Hepatocyte (in vitro differentiated cells): Measurements from ENCODE around the gene B3GNT9. TPM values are rescaled to one million over a fixed set of nuclear protein-coding genes. Genes with fewer than 3 reads are reported as not detected.
A peak's percentile ranks its signal among the peaks of the same experiment; 100 is the strongest.

ENCODE experiments used
- DNase-seq: peaks from one replicate; pipeline ENCODE4 v3.0.0-alpha.2; 2016; ENCODE audit warnings: low spot score
- H2AFZ ChIP-seq: fragments of 200-600 bp; sonication (generic); 2 replicates; pipeline ENCODE4 v1.6.0; 2016; ENCODE audit warnings: antibody characterized with exemption, mild to moderate bottlenecking
- H3K27ac ChIP-seq: fragments of 200-600 bp; sonication (generic); 2 replicates; pipeline ENCODE4 v1.5.1; 2016; ENCODE audit warnings: mild to moderate bottlenecking
- H3K27me3 ChIP-seq: fragments of 200-600 bp; sonication (generic); 2 replicates; pipeline ENCODE4 v1.6.1; 2016
- H3K36me3 ChIP-seq: fragments of 200-600 bp; sonication (generic); replicated peaks from 2 replicates; pipeline ENCODE4 v1.5.1; 2016; ENCODE audit warnings: low read depth; ENCODE audit not compliant: insufficient read depth
- H3K4me1 ChIP-seq: fragments of 200-600 bp; sonication (generic); 2 replicates; pipeline ENCODE4 v1.5.1; 2016; ENCODE audit warnings: mild to moderate bottlenecking, moderate library complexity; ENCODE audit not compliant: insufficient read depth
- H3K4me2 ChIP-seq: fragments of 200-600 bp; sonication (generic); 2 replicates; pipeline ENCODE4 v1.6.0; 2016
- H3K4me3 ChIP-seq: fragments of 200-600 bp; sonication (generic); 2 replicates; pipeline ENCODE4 v1.5.1; 2016; ENCODE audit warnings: mild to moderate bottlenecking
- H3K79me2 ChIP-seq: fragments of 200-600 bp; sonication (generic); 2 replicates; pipeline ENCODE4 v1.6.0; 2017; ENCODE audit warnings: mild to moderate bottlenecking
- H3K9me2 ChIP-seq: fragments of 200-600 bp; sonication (generic); replicated peaks from 2 replicates; pipeline ENCODE4 v1.6.0; 2017; ENCODE audit warnings: mild to moderate bottlenecking; ENCODE audit not compliant: insufficient read depth
- H3K9me3 ChIP-seq: fragments of 200-600 bp; sonication (generic); 2 replicates; pipeline ENCODE4 v1.5.1; 2016; ENCODE audit warnings: low read depth, mild to moderate bottlenecking
- H4K20me1 ChIP-seq: fragments of 200-600 bp; sonication (generic); 2 replicates; pipeline ENCODE4 v1.6.0; 2016; ENCODE audit warnings: mild to moderate bottlenecking; ENCODE audit not compliant: insufficient read depth, poor library complexity, severe bottlenecking
- EZH2 ChIP-seq: fragments of 200-600 bp; sonication (generic); IDR thresholded peaks from 2 replicates; pipeline ENCODE4 v1.6.1; 2016; ENCODE audit warnings: antibody characterized with exemption, mild to moderate bottlenecking, borderline replicate concordance
- EZH2phosphoT487 ChIP-seq: fragments of 200-600 bp; sonication (generic); IDR thresholded peaks from one replicate; pipeline ENCODE4 v1.6.1; 2018; ENCODE audit warnings: antibody characterized with exemption, mild to moderate bottlenecking, low read depth, moderate library complexity; ENCODE audit not compliant: unreplicated experiment, severe bottlenecking
- WGBS: methylation state at CpG from one replicate; pipeline ENCODE4 v1.1.6; 2016; ENCODE audit warnings: low lambda C conversion rate; ENCODE audit errors: missing lambda C conversion rate; 5-methylcytosine and 5-hydroxymethylcytosine counted together
- polyA plus RNA-seq: library from polyadenylated mRNA; unstranded; fragments of >200 nt; fragmentation: Nextera tagmentation; extraction: Ambion mirVana; gene quantifications from 2 replicates; pipeline ENCODE4 v1.2.1, GENCODE V29; 2016
- total RNA-seq: library from RNA; depleted of rRNA; stranded (reverse); fragments of >200 nt; gene quantifications from 2 replicates; pipeline ENCODE4 v1.2.3, GENCODE V29; 2014
- TF ChIP-seq, protein P1 (sequence below): fragments of 200-600 bp; sonication (generic); IDR thresholded peaks from 2 replicates; pipeline ENCODE4 v1.5.1; 2016; ENCODE audit warnings: antibody characterized with exemption, mild to moderate bottlenecking; ENCODE audit not compliant: poor library complexity

B3GNT9 gene
- total and polyA plus RNA-seq, 2 experiments from 2014 or later, result 34.5 to 44.2 TPM

DNA sequence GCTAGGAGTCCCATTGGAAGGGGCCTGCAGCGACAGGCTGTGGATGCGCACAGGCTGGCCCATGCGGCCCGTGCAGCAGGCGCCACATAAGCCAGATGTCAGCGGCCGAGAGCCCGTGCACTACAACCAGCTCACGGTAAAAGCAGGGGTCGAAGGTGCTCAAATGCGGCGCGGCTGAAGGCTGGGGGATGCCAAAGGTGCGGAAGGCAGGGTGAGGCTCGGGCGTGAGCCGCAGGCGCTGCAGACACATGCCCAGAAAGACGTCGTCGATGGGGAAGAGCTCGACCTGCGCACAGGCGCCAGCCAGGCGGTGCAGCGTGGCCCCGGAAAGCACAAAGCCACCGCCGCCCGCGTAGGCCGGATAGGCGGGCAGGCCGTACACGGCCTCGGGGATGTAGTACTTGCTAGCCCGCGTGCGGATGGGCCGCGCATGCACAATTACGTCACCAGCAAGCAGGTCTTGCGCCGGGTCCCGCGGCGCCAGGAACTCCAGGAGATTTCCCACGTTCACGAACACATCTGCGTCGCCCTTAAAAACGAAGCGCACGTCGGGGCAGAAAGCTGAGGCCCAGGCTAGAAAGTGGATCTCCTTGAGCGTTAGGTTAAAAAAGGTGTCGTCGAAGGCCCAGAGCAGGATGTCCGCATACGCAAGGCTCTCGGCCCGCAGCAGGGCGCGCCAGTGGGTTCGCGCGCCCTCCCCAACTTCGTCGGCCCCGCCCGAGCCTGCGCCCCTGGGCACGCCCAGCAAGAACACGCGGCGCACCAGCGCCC lies 1.3 kb downstream of the B3GNT9 start:
- Histone ChIP-seq H2AFZ (no peak overlapping the region), H3K9me3 (no peaks in the 10 kb centered on the region), H3K27me3 (peaks cover 7% of the 10 kb centered on the region), H3K36me3 (no peaks in the 10 kb centered on the region), H3K4me1 (peaks cover 10% of the 10 kb centered on the region), H4K20me1 (no peaks in the 10 kb centered on the region), H3K4me3 (peak overlapping the region; percentile 82), H3K9me2 (no peaks in the 10 kb centered on the region), H3K4me2 (peak overlapping the region; percentile 92), H3K27ac (peak overlapping the region; percentile 98), H3K79me2 (peaks cover 4% of the 10 kb centered on the region)
- no peak for TF ChIP-seq EZH2phosphoT487
- TF ChIP-seq EZH2, result no peak
- TF ChIP-seq, protein P1, sequence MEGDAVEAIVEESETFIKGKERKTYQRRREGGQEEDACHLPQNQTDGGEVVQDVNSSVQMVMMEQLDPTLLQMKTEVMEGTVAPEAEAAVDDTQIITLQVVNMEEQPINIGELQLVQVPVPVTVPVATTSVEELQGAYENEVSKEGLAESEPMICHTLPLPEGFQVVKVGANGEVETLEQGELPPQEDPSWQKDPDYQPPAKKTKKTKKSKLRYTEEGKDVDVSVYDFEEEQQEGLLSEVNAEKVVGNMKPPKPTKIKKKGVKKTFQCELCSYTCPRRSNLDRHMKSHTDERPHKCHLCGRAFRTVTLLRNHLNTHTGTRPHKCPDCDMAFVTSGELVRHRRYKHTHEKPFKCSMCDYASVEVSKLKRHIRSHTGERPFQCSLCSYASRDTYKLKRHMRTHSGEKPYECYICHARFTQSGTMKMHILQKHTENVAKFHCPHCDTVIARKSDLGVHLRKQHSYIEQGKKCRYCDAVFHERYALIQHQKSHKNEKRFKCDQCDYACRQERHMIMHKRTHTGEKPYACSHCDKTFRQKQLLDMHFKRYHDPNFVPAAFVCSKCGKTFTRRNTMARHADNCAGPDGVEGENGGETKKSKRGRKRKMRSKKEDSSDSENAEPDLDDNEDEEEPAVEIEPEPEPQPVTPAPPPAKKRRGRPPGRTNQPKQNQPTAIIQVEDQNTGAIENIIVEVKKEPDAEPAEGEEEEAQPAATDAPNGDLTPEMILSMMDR, result no peak
- DNase-seq, result no peak
- WGBS, result 80% methylated on average over 71 of the region's 77 CpGs

DNA sequence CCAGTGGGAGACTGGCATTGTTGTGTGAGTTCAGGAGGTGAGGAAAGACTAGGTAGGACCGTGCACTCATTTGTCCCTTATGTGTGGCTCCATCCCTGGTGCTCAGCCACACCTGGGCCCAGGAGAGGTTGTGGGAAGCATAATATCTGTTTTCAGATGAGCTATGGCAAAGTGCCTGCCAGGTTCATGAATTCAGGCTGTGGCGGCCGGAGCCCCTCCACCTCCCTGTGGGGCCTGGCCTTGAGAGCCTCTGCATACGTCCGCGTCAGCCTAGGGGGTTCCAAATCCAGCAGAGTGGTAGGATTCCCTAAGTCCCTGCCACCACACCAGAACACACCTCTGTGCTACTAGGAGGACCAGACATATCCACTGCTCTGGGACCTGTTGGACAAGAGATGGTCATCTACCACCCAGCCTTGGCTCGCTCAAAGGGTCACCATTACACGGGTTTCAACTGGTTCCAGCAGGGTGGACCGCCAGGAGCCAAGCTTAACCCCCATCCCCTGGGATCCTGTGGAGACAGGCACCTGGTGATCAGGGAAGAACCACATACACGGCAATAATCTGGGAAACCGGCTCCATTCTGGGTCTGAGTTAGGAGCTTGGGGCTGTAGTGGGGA lies 2.0 kb downstream of the B3GNT9 start:
- Histone ChIP-seq H3K4me3 (no peak overlapping the region), H2AFZ (no peak overlapping the region), H3K4me1 (peaks cover 10% of the 10 kb centered on the region), H3K27me3 (no peaks in the 10 kb centered on the region), H3K36me3 (no peaks in the 10 kb centered on the region), H3K9me3 (no peaks in the 10 kb centered on the region), H3K9me2 (no peaks in the 10 kb centered on the region), H3K79me2 (peaks cover 4% of the 10 kb centered on the region), H3K4me2 (peak overlapping the region; percentile 92), H3K27ac (no peak overlapping the region), H4K20me1 (no peaks in the 10 kb centered on the region)
- TF ChIP-seq EZH2 (no peak), EZH2phosphoT487 (no peak)
- TF ChIP-seq, protein P1, result no peak
- 94% methylated on average over 11 of the region's 11 CpGs for WGBS
- DNase-seq, result no peak

DNA sequence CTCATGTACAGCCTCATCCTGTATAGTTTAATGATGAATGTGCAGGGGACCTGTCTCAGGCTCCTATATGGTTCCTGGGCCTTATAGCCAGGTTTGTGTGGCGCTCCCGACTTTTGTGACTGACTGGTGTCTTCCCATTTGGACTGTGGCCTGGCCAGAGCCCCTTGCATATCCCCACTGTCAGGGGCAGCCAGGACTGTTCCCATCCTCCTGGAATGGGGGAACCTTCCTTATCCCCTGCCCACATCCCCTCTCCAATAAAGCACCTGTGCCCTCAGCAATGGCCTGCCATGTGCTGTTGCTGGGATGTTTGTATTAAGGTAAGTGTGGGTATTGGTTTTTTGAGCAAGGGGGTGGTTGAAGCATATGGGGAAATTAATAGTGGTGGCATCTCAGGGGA lies 2.6 kb downstream of the B3GNT9 start:
- WGBS, result 100% methylated on average over 2 of the region's 2 CpGs
- H3K79me2 ChIP-seq, result peaks cover 4% of the 10 kb centered on the region
- no peak overlapping the region for H3K27ac ChIP-seq
- no peak overlapping the region for H3K4me3 ChIP-seq
- no peaks in the 10 kb centered on the region for H3K9me2 ChIP-seq
- TF ChIP-seq, protein P1, result no peak
- no peaks in the 10 kb centered on the region for H3K36me3 ChIP-seq
- H3K27me3 ChIP-seq, result no peaks in the 10 kb centered on the region
- no peaks in the 10 kb centered on the region for H4K20me1 ChIP-seq
- H3K9me3 ChIP-seq, result no peaks in the 10 kb centered on the region
- no peak overlapping the region for H2AFZ ChIP-seq
- H3K4me1 ChIP-seq, result peaks cover 10% of the 10 kb centered on the region
- H3K4me2 ChIP-seq, result no peak overlapping the region
- DNase-seq, result no peak
